Thoracic aorta (tissue), 2 donors: ENCODE results near the gene ST8SIA4. TPM values are rescaled to one million over a fixed set of nuclear protein-coding genes. Genes with fewer than 3 reads are reported as not detected.

Experiments
- ATAC-seq: fragments of 150-250 bp; one replicate; pipeline ENCODE4 v1.8.0; 2017; ENCODE audit warnings: low read depth; ENCODE audit not compliant: insufficient number of reproducible peaks, low FRiP score
- DNase-seq: peaks from one replicate; pipeline ENCODE4 v3.0.0-alpha.2; 2020; ENCODE audit warnings: low spot score
- H3K27ac ChIP-seq, 2 donors: fragments of 200-600 bp; sonication (generic); 1 replicate in 1 of 2; 2 replicates in 1 of 2; pipeline ENCODE4 v1.5.1; 2016; ENCODE audit warnings: mild to moderate bottlenecking in 2 of 2, moderate library complexity in 2 of 2
- H3K27me3 ChIP-seq: fragments of 200-600 bp; sonication (generic); replicated peaks from 2 replicates; pipeline ENCODE4 v1.6.0; 2016; ENCODE audit warnings: mild to moderate bottlenecking; ENCODE audit not compliant: insufficient read depth
- H3K36me3 ChIP-seq: fragments of 200-600 bp; sonication (generic); one replicate; pipeline ENCODE4 v1.5.1; 2016
- H3K4me1 ChIP-seq, 2 donors: fragments of 200-600 bp; sonication (generic); 1 replicate in 1 of 2; 2 replicates in 1 of 2; pipeline versions ENCODE4 v1.5.1 to v1.6.0; 2016; ENCODE audit warnings: low read depth in 2 of 2, mild to moderate bottlenecking in 1 of 2; ENCODE audit not compliant: control insufficient read depth in 1 of 2
- H3K4me3 ChIP-seq: fragments of 200-600 bp; sonication (generic); 2 replicates; pipeline ENCODE4 v1.5.1; 2016; ENCODE audit warnings: mild to moderate bottlenecking
- H3K9me3 ChIP-seq: fragments of 200-600 bp; sonication (generic); 2 replicates; pipeline ENCODE4 v1.5.1; 2016
- CTCF ChIP-seq: fragments of 200-600 bp; sonication (generic); IDR thresholded peaks from one replicate; pipeline ENCODE4 v1.5.1; 2019; ENCODE audit warnings: antibody characterized with exemption
- total RNA-seq, 2 donors: library from RNA; depleted of rRNA; stranded (reverse); fragments of >200 nt; gene quantifications; one replicate each; pipeline versions ENCODE4 v1.1.0 to v1.2.3, GENCODE V29; 2016

ST8SIA4 gene
- total RNA-seq, 2 donors from 2014 or later, result 7.0 to 9.0 TPM

GRCh38 chr5:100889896-100890295 lies 13.2 kb downstream of the ST8SIA4 start:
- TF ChIP-seq CTCF, result no peak
- no peaks in the 10 kb centered on the region for H3K4me1 ChIP-seq
- DNase-seq (no peak), ATAC-seq (no peak)
- H3K4me3 ChIP-seq, result peak overlapping the region; percentile 53
- H3K36me3 ChIP-seq, result no peaks in the 10 kb centered on the region
- no peak overlapping the region for H3K27ac ChIP-seq
- H3K9me3 ChIP-seq, result no peaks in the 10 kb centered on the region
- no peaks in the 10 kb centered on the region for H3K27me3 ChIP-seq

- Histone ChIP-seq H3K4me3 (peak overlapping the region; percentile 53), H3K36me3 (no peaks in the 10 kb centered on the region), H3K27ac (no peak overlapping the region), H3K4me1 (no peaks in the 10 kb centered on the region), H3K9me3 (no peaks in the 10 kb centered on the region), H3K27me3 (no peaks in the 10 kb centered on the region)
- DNase-seq (no peak), ATAC-seq (no peak)
- TF ChIP-seq CTCF, result no peak
Observed at GRCh38 chr5:100889165-100889743, 13.8 kb downstream of the ST8SIA4 start.

- H3K4me3 ChIP-seq, result no peak overlapping the region
- no peak for TF ChIP-seq CTCF
- ATAC-seq (no peak), DNase-seq (no peak)
- no peaks in the 10 kb centered on the region for H3K9me3 ChIP-seq
- H3K36me3 ChIP-seq, result no peaks in the 10 kb centered on the region
- no peak overlapping the region for H3K27ac ChIP-seq
- H3K27me3 ChIP-seq, result no peaks in the 10 kb centered on the region
- H3K4me1 ChIP-seq, result no peaks in the 10 kb centered on the region
Observed at GRCh38 chr5:100877274-100877673, 25.8 kb downstream of the ST8SIA4 start.

- H3K4me3 ChIP-seq, result no peak overlapping the region
Observed at GRCh38 chr5:100872408-100873190, 30.5 kb downstream of the ST8SIA4 start.

More at GRCh38 chr5:100872408-100873190, 30.5 kb downstream of the ST8SIA4 start:
- Histone ChIP-seq H3K4me1 (no peaks in the 10 kb centered on the region), H3K9me3 (no peaks in the 10 kb centered on the region), H3K27me3 (no peaks in the 10 kb centered on the region), H3K36me3 (no peaks in the 10 kb centered on the region), H3K27ac (no peak overlapping the region)
- no peak for TF ChIP-seq CTCF
- no peak for ATAC-seq
- DNase-seq, result no peak
